GM13976 (cell line): ENCODE results near the gene CCT3.
"Not testable (repeated sequence)": the region's sequence is repeated elsewhere in the genome, so short reads cannot be mapped to it uniquely, and the experiment has no call there.

ENCODE experiments used
- DNase-seq: peaks from one replicate; pipeline ENCODE4 v3.0.0; 2012; ENCODE audit warnings: low spot score
- in situ Hi-C: fragments of 300-500 bp; cut with MboI; formaldehyde crosslinking; loops from one replicate; pipeline ENCODE4 v1.12.0; 2022; ENCODE audit warnings: low sequenced_read_pairs, mixed read lengths, inconsistent platforms; ENCODE audit not compliant: unreplicated experiment
- TF ChIP-seq, protein P1 (sequence below): IDR thresholded peaks from 2 replicates; pipeline ENCODE4 v1.5.1; 2012; ENCODE audit warnings: borderline replicate concordance, mild to moderate bottlenecking; ENCODE audit not compliant: insufficient read depth; ENCODE audit errors: extremely low read depth, missing control alignments, control extremely low read depth

Gene CCT3

DNA sequence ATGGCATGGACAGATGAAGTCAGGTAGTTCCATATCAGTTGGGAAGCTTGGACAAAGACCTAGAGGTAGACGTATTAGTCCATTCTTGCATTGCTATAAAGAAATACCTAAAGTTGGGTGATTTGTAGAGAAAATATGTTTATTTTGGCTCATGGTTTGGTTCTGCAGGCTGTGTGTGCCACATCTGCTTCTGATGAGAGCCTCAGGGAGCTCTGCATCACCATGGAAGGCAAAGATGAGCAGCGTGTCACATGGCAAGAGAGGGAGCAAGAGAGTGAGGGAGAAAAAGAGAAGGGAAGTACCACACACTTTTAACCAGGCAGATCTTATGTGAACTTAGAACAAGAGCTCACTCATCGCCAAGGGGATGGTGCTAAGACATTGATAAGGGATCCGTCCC lies 9.2 kb upstream of the CCT3 start:
- TF ChIP-seq, protein P1, sequence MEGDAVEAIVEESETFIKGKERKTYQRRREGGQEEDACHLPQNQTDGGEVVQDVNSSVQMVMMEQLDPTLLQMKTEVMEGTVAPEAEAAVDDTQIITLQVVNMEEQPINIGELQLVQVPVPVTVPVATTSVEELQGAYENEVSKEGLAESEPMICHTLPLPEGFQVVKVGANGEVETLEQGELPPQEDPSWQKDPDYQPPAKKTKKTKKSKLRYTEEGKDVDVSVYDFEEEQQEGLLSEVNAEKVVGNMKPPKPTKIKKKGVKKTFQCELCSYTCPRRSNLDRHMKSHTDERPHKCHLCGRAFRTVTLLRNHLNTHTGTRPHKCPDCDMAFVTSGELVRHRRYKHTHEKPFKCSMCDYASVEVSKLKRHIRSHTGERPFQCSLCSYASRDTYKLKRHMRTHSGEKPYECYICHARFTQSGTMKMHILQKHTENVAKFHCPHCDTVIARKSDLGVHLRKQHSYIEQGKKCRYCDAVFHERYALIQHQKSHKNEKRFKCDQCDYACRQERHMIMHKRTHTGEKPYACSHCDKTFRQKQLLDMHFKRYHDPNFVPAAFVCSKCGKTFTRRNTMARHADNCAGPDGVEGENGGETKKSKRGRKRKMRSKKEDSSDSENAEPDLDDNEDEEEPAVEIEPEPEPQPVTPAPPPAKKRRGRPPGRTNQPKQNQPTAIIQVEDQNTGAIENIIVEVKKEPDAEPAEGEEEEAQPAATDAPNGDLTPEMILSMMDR, result no peak
- in situ Hi-C loops, result no loop called here
- no peak for DNase-seq

DNA sequence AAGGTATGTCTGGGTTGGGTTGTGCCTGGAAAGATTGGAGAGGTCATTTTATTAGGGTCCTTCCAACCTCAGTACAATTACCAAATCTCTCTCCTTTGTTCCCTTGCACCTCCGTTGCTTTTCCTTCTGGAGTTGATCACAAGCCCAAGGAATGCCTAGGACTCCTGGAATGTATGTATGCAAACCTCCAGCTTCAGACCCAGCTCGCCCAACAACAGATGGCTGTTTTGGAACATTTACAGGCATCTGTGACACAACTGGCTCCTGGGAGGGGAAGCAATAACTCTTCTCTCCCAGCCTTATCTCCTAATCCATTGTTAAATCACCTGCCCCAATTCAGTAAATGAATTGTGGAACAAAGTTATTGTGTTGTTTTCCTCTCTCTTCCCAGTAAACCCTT lies 8.5 kb upstream of the CCT3 start:
- in situ Hi-C loops, result no loop called here

DNA sequence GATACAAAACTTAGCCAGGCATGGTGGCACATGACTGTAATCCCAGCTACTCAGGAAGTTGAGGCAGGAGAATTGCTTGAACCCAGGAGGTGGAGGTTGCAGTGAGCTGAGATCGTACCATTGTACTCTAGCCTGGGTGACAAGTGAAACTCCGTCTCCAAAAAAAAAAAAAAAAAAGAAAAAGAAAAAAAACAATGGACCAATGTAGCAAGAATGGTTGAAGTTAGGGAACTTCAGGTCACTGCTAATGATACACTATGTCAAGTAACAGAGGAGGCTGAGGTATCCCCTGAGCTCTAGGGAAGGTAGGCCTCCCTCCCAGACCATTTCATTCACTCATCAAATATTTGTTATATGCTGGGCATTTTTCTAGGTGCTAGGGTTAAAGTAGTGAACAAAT lies 7.9 kb upstream of the CCT3 start:
- not testable (repeated sequence) for DNase-seq

More for the DNA sequence above, 8.5 kb upstream of the CCT3 start:
- TF ChIP-seq, protein P1, result no peak
- DNase-seq, result no peak

DNA sequence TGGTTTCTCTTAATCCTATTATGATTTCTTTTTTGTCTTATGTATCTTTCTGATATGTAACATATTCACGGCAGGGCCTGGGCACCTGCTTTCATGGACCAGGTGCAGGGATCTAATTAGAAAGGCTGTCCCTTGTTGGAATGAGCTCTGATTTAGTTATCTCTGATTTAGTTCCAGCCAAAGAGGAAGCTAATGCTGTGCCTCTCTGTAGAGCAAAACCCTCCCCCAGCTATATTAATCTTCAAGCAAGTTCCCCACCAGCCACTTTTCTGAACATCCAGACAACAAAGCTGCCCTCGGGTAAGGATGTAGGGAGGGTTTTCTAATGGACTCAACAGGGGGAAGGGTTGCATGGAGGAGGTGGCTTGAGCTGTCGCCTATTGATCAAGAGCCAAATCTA lies 6.3 kb upstream of the CCT3 start:
- in situ Hi-C loops, result no loop called here
- no peak for DNase-seq
- TF ChIP-seq, protein P1, result no peak

More for the DNA sequence above, 7.9 kb upstream of the CCT3 start:
- in situ Hi-C loops, result not testable (repeated sequence)

DNA sequence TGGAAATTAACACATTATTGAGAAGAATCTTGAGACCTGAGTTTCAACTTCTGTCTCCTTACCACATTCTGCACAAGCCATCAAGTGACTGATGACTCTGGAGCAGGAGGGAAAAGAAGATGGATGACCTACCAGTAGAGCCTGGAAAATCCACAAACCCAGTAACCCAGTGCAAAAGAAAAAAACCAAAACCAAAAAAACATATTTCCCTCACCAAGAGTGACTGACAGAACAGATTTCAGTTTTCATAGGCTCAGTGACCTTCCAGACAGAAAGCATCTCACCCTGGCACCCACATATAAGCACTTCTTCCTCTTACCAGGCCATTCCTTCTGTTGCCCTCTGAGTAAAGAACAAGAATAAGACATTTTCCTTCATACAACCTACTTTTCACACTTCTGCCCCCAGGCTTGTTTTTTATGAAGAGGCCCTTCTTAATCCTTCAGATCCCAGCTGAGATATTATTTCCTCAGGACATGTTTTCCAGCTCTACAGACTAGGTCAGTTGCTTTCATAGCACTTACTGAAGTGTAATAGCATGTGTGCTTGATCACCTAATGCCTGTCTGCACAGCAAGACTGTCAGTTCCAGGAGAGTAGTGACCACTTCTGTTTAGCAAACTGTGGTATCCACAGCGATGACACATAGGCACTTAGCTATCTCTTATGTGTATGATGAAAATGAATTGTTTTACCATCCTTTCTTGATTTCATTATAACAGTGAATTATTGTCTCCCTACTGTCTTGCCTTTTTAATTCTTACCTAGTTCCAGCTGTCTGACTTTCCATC lies 4.3 kb upstream of the CCT3 start:
- DNase-seq, result no peak
- in situ Hi-C loops, result no loop called here
- TF ChIP-seq, protein P1, result no peak

DNA sequence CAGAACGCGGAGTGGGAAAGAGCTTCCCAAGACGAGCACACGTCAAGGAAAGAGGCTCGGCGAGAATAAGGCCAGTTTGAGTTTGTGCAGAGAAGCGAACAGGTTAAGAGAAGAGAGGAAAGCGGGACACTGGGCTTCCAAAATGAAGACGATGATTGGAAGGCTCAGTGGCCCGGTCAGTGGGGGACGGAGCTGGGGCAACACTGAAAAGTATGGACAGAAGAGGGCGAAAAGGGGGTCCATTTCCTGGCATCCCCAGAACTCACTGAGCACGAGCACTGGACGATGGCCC lies 258 bp downstream of the CCT3 start:
- TF ChIP-seq, protein P1, result no peak
- DNase-seq, result no peak
- in situ Hi-C loops, result no loop called here

DNA sequence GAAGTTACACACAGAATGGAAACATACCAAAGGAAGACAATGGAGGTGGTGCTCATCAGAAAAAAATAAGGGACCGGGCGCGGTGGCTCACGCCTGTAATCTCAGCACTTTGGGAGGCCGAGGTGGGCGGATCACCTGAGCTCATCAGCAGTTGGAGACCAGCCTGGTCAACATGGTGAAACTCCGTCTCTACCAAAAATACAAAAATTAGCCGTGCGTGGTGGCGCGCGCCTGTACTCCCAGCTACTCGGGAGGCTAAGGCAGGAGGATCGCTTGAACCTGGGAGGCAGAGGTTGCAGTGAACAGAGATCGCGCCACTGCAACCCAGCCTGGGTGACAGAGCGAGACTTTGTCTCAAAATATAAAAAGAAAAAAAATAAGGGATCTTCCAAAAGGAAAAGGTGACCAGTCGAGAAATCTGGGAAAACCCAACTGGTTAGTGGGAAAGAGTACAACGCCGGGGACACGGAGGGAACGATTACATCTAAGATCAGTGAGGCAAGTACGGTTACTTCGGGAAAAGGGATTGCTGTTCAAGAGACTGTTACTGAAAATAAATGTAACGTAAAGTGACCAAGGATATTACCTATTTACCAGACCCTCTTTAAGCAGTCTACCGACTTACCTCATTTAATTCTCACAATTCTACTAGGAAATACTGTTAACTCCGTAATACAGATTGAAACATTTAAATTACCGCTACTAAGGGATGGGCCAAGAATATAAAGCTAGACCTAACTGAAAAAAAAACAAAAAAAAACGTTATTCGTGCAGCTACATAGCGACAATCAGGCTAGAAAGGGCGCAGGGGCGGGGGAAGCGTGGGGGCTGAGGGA lies 822 bp downstream of the CCT3 start:
- DNase-seq, result no peak
- TF ChIP-seq, protein P1, result no peak
- in situ Hi-C loops, result no loop called here
